ENCODE data around the gene FNTB.

The FNTB gene

GRCh38 chr14:64953661-64954060, 33.0 kb upstream of the FNTB start:
- no peak for DNase-seq

DNA sequence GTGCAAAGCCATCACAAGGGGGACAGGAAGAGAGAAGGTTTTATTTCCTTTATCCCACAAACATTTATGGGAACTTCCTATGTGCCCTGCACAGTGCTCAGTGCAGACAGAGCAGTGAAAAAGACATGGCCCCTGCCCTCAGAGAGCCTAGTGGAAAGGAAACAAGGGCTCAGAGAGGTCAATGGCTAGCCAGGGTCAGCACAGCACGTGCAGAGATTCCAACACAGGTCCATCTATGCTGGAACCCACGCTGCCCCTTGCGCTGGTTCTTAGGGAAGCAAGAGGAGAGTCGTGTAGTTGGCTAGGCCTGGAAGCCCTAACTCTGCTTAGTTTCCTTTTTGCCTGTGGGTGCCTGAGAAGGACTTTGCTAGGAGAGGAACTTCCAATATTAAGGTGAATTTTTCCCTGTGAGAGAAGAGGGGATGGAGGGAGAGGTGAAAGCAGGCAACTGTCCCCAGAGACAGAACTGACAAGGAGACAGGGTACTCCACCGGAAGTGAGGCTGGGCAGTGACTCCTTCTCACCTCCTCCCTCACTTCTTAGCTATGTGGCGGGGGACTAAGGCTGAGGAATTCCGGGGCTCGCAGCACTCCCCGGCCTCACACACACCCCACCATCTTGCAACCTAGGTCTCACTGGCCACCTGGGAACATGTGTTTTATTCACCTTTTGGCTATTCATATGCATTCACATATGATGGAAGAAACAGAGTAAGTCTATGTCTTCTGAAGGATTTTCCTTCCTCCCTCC, 32.0 kb upstream of the FNTB start:
- DNase-seq = no peak

DNA sequence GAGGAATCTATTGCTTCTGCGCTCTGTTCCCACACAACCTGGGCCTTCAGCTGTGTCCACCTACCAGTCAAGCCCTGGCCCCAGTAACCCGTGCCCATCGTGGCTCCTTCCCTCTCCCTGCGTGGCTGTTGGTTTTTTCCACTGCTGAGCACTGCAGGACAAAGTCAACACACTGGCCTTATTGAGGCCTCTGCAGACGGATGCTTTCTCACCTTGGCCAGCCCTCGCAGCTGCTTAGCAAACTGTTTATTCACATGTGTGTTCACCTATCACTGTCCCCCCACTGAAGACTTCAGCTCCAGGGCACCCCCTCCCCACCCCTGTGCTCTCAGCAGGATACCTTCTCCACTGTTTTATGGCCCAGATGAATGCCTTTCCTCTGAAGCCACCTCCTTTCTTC, 31.4 kb upstream of the FNTB start:
- DNase-seq = no peak

DNA sequence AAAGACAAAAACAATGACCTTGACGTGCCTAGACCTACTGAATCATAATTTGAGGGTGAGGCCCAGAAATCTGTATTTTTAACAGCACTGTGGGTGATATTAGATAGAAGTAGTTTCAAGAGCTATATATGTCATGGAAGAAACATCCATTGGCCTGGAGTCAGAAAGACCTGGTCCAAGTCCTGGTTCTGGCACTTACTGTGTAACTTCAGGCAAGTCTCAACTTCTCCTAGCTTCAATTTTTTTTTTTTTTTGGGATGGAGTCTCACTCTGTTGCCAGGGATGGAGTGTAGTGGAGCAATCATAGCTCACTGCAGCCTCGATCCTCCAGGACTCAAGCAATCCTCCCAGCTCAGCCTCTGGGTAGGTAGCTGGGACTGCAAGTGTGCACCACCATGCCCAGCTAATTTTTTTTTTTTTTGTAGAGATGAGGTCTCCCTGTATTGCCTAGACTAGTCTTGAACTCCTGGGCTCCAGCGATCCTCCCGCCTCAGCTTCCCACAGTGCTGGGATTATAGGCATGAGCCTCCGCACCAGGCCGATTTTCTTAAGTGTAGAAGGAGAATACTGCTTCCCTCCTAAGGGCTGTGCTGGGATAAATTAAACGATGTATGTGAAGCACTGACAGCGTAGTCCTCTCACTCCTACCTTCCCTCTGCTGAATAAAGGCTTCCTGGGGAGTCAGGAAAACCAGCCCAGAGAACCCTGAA, 29.8 kb upstream of the FNTB start:
- no peak for DNase-seq

DNA sequence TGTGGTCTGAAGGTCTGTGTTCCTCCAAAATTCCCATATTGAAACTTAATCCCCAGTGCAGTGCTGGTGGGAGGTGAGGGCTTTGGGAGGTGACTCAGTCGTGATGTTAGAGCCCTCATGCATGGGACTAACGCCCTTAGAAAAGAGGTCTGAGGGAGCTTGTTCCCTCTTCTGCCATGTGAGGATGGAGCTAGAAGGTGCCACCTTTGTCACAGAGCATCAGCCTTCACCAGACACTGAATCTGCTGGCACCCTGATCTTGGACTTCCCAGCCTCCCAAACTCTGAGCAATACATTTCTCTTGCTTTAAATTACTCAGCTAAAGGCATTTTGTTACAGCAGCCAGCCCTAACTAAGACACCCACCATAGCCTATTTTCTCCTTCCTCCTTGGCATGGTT, 28.5 kb upstream of the FNTB start:
- no peak for DNase-seq

GRCh38 chr14:64958743-64959142, 28.0 kb upstream of the FNTB start:
- no peak for DNase-seq

- no peak for DNase-seq
These were observed 25.9 kb upstream of the FNTB start for GRCh38 chr14:64960762-64961276.

GRCh38 chr14:64963611-64964010, 23.1 kb upstream of the FNTB start:
- DNase-seq = no peak

GRCh38 chr14:64965356-64966000, 21.2 kb upstream of the FNTB start:
- no peak for DNase-seq

- DNase-seq = no peak
These were observed 19.7 kb upstream of the FNTB start for GRCh38 chr14:64966976-64967375.

DNA sequence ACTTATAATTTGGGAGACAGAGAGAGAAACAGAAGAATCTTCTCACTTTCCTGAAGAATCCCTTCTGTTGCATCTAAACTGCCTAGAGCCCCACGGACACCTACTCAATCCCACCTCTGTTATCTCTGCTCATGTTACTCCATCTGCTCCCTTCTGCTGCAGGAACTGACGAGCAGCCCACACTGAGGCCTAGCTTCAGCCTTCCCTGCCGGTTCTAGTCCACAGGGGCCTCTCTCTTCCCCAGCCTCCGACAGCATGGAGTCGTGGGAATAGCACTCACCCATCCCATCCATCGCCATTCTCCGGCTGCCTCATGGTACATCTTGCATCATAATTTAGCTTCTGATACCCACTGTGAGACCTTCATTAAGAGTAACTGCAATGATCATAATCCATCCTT, 18.5 kb upstream of the FNTB start:
- DNase-seq = no peak

DNA sequence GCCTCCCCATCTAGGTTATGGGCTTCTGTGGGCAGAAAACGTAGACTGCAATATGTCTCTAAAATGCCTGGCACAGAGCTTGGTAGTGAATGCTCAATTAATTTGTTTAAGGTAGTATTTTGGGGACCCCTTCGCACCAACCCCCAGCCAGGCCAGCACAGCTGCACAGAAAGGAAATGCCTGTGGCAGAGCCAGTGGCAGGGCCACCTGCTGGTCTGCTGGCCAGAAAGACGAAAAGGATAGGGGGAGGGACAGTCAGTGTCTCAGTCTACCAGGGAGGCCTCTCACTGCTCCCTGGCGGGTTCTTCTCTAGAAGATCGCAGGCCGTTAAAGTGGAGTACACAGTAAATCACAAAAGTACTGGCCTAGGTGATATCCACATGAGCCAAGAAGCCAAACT, 18.0 kb upstream of the FNTB start:
- no peak for DNase-seq

DNA sequence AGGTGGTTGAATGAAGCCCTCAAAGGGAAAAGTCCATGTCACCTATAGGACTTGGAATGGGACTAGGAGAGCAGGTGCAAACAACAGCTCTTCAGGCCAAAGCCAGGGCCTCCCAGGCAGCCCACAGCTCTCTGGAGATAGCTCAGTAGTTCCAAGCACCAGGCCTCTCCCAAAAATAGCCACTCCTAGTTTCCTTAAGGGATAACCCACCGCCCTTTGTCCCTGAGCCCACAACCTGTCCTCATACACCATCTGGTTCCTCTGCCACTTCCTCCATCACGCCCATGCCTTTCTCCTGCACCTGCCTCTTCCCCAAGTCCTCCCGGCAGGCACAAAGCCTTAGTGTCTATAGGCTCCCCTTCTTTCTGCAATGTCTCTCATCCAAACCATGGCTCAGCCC, 16.7 kb upstream of the FNTB start:
- no peak for DNase-seq

DNA sequence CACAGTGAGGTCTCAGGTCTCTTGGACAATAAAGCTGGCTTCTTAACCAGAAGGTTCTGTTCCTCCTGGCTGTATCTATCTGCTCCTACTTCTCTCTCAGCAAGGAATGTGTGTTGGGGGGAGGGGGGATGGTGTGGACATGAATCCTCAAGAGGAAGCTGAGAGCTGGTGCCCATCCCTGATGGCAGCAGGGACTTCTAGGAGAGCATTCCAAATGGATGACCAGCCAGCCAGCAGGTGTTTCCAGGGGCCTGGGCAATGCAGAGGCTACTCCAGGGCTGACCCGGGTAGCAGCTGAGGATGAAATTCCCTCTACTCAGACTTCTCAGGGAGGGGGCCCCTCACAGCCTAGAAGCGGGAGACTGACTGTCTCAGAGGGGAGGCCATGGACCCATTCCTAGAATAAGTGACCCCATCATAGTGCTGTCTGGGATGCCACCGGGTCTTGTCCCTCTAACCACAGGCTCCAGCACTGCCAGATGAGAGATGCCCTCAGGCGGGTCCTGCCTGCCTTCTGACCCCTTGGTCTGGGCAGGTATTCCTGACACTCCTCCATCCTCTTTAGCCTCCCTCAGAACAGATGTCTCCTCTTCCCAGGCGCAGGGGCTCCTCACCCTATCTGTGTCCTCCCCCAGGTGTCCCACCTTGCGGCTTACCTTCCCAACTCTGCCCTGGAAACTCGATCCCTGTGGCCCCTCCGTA, 15.8 kb upstream of the FNTB start:
- no peak for DNase-seq

GRCh38 chr14:64971491-64971942, 15.2 kb upstream of the FNTB start:
- DNase-seq = no peak

DNA sequence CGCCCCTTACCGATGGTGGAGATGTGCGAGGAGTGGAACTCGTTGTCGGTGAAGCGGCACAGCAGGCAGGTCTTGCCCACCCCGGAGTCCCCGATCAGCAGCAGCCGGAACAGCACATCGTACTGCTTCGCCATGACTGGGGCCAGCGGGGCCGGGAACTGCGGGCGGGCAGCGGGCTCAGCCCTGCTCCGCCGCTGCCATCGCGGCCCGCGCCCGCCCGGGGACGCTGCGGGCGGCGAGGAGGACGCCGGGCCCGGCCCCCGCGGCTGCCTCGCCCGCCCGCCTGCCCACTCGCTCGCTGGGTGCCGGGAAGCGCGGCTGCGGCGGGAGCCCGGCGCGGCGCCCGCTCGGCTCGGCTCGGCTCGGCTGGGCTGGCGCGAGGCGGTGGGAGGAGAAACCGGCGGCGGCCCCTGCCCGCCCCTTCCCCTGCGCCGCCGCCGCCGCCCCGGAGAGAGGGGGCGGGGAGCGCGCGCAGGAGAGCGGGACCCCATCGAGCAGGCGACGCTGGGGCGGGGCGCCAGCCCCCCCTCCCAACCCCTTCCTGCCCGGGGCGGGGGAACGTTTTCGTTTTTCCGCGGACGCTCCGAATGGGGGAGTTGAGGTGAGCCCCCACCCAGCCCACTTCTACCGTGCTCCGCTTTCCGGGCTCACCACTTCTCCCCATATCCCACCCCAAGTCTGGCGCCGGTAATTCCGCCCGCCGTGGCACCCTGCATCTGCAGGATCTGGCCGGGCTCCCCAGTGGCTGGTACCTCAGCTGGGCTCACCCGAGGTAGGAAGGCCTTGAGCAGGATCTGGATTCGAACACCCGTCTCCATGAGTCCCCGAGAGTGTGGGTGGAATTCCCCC, 14.5 kb upstream of the FNTB start, which contains the start of gene RAB15:
Gene RAB15 (minus strand): TSS at position 394 of the 849 bp plus-strand sequence. CDS start 260 bp downstream, at position 134.
- peak; percentile 16 for DNase-seq

DNA sequence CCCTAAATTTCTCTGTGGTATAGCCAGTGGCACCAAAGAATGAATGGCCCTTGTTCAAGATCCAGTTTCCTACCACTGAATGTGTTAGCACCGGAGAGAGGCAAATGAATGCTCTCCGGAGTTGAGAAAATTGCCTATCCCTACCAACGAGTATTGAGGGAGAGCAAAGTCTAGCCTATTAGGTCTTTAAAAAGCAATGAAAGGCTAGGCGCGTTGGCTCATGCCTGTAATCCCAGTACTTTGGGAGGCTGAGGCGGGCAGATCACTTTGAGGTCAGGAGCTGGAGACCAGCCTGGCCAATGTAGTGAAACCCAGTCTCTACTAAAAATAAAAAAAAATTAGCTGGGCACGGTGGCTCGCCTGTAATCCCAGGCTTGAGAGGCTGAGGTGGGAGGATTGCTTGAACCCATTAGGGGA, 13.7 kb upstream of the FNTB start:
- no peak for DNase-seq

GRCh38 chr14:64973826-64974225, 12.9 kb upstream of the FNTB start:
- no peak for DNase-seq

DNA sequence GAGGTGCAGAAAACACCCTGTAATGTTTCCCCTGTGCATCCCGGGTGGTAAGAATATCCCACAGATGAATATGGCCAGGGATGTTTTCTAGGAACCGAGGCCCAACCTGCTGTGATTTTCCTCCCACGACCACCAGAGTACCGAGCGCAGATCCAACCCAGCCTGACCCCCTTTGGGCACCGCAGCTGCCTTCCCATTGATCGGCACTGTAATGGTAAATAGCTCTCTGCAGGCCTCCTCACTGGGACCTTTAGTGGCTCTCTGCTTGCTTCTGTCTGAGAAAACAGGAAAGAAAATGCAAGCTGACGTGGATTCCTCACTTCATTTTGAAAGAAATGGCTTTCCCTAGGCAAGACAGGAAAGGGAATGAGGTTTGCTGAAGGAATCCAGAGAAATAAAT, 12.1 kb upstream of the FNTB start:
- DNase-seq = no peak

- peak; percentile 27 for DNase-seq
These were observed 7.2 kb upstream of the FNTB start for GRCh38 chr14:64979336-64980074.

All from HCEC 1CT (cell line).